ENCODE data around the gene ESRRA. TPM values are rescaled to one million over a fixed set of nuclear protein-coding genes. Genes with fewer than 3 reads are reported as not detected.
A peak's percentile ranks its signal among the peaks of the same experiment; 100 is the strongest.

ESRRA gene
- total and polyA plus RNA-seq, 10 of the 15 experiments (the other 5 are each of a cell fraction or from before 2014, with no cell fraction given) = 0.32 to 48.9 (median 12.6) TPM

DNA sequence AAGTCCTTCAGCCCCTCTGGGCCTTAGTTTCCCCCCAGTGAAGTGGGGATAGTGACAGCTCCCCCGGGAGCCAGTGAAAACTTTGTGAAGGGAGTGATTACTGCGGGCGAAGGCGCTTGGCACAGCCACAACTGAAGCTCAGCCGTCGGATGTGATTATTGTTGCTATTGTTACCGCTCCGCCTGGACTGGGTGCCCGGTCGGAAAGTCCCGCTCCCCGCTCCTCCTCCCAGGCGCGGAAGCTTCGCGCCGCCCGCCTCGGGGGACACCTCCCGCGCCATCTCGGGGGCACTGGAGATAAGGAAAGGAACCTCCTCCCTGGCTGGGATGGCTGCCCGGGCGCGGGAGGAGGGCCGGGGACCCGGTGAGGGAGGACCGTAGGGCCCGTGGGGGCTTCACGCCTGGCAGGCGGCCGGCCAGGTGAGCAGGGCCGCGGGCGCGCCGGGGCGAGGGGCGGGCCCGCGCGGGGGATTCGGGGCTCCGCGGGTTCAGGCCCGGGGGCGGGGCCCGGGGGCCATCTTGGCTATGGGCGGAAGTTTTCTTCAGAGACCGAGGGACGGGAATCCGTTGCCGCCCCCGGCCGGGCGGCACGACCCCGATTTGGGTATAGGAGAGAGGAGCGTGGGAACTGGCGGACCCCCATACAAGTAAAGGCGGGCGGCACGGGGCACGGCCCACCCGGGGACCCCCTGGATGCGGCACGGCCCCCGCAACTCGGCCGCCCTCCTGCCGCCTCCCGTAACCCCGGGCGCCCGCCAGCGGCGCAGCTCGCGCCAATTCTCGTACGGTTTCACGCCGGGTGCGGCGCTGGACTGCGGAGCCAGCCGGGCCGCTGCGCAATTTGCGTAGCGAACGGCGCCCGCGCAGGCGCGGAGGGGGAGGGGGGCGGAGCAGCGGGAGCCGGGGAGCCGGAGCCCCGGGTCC is 20.1 kb upstream of the ESRRA start, which contains the start of gene GPR137 (continued):
- TF ChIP-seq, protein P1, sequence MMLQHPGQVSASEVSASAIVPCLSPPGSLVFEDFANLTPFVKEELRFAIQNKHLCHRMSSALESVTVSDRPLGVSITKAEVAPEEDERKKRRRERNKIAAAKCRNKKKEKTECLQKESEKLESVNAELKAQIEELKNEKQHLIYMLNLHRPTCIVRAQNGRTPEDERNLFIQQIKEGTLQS (IDR thresholded peaks at IDR 0.05; ENCODE audit: borderline replicate concordance, extremely low read depth, low read depth, low read length) = no peak
- TF ChIP-seq, protein P2, sequence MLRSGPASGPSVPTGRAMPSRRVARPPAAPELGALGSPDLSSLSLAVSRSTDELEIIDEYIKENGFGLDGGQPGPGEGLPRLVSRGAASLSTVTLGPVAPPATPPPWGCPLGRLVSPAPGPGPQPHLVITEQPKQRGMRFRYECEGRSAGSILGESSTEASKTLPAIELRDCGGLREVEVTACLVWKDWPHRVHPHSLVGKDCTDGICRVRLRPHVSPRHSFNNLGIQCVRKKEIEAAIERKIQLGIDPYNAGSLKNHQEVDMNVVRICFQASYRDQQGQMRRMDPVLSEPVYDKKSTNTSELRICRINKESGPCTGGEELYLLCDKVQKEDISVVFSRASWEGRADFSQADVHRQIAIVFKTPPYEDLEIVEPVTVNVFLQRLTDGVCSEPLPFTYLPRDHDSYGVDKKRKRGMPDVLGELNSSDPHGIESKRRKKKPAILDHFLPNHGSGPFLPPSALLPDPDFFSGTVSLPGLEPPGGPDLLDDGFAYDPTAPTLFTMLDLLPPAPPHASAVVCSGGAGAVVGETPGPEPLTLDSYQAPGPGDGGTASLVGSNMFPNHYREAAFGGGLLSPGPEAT (IDR thresholded peaks at IDR 0.05; ENCODE audit: low read depth) = peak; percentile 92
- TF ChIP-seq MTA2 (IDR thresholded peaks at IDR 0.05; ENCODE audit: low read depth) (no peak), NR2F1 (conservative IDR thresholded peaks at IDR 0.05) (peak; percentile 75), CBX5 (IDR thresholded peaks at IDR 0.05; ENCODE audit: low read depth) (no peak), HCFC1 (IDR thresholded peaks at IDR 0.05; ENCODE audit: low read length) (peak; percentile 61; the same call in 1 of the 2 replicates), MXI1 (IDR thresholded peaks at IDR 0.05; ENCODE audit: low read depth, low read length) (peak; percentile 65; the same call in 1 of the 2 replicates), SMAD1 (IDR thresholded peaks at IDR 0.05; ENCODE audit: low read depth, partially characterized antibody) (peak; percentile 41), ZNF207 (IDR thresholded peaks at IDR 0.05; ENCODE audit: borderline replicate concordance) (peak; percentile 15; the same call in 1 of the 2 replicates), YY1 (IDR thresholded peaks at IDR 0.05; ENCODE audit: low read depth, low read length) (peak; percentile 98), ESRRA (IDR thresholded peaks at IDR 0.05; ENCODE audit: low read length) (no peak), ZNF274 (IDR thresholded peaks at IDR 0.05; ENCODE audit: insufficient read depth, insufficient read length) (no peak), ZNF24 (IDR thresholded peaks at IDR 0.05) (peak; percentile 90), KAT2A (conservative IDR thresholded peaks at IDR 0.05; ENCODE audit: control insufficient read depth, low read depth, low read length) (no peak), POLR2AphosphoS5 (IDR thresholded peaks at IDR 0.05; ENCODE audit: low read length) (peak; percentile 37; the same call in 1 of the 2 replicates), IKZF1 (conservative IDR thresholded peaks at IDR 0.05) (peak; percentile 87), TBL1XR1 (IDR thresholded peaks at IDR 0.05; ENCODE audit: low read depth, low read length) (peak; percentile 95; the same call in 1 of the 2 replicates), SRF (IDR thresholded peaks at IDR 0.05; ENCODE audit: low read depth in 2 of 2, low read length in 2 of 2) (0 out of 4 replicates have a peak, but pooled peaks of 1 of the 2 experiments have one; percentile 4), PAX8 (IDR thresholded peaks at IDR 0.05) (no peak), SMAD5 (IDR thresholded peaks at IDR 0.05; ENCODE audit: low read depth) (no peak), EGR1 (IDR thresholded peaks at IDR 0.05; ENCODE audit: borderline replicate concordance in 1 of 2, low read depth in 2 of 2, low read length in 2 of 2) (peak; percentile 69 to 99)
- TF ChIP-seq, protein P3, sequence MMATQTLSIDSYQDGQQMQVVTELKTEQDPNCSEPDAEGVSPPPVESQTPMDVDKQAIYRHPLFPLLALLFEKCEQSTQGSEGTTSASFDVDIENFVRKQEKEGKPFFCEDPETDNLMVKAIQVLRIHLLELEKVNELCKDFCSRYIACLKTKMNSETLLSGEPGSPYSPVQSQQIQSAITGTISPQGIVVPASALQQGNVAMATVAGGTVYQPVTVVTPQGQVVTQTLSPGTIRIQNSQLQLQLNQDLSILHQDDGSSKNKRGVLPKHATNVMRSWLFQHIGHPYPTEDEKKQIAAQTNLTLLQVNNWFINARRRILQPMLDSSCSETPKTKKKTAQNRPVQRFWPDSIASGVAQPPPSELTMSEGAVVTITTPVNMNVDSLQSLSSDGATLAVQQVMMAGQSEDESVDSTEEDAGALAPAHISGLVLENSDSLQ (IDR thresholded peaks at IDR 0.05) = peak; percentile 25; the same call in 1 of the 2 replicates
- TF ChIP-seq, protein P4, sequence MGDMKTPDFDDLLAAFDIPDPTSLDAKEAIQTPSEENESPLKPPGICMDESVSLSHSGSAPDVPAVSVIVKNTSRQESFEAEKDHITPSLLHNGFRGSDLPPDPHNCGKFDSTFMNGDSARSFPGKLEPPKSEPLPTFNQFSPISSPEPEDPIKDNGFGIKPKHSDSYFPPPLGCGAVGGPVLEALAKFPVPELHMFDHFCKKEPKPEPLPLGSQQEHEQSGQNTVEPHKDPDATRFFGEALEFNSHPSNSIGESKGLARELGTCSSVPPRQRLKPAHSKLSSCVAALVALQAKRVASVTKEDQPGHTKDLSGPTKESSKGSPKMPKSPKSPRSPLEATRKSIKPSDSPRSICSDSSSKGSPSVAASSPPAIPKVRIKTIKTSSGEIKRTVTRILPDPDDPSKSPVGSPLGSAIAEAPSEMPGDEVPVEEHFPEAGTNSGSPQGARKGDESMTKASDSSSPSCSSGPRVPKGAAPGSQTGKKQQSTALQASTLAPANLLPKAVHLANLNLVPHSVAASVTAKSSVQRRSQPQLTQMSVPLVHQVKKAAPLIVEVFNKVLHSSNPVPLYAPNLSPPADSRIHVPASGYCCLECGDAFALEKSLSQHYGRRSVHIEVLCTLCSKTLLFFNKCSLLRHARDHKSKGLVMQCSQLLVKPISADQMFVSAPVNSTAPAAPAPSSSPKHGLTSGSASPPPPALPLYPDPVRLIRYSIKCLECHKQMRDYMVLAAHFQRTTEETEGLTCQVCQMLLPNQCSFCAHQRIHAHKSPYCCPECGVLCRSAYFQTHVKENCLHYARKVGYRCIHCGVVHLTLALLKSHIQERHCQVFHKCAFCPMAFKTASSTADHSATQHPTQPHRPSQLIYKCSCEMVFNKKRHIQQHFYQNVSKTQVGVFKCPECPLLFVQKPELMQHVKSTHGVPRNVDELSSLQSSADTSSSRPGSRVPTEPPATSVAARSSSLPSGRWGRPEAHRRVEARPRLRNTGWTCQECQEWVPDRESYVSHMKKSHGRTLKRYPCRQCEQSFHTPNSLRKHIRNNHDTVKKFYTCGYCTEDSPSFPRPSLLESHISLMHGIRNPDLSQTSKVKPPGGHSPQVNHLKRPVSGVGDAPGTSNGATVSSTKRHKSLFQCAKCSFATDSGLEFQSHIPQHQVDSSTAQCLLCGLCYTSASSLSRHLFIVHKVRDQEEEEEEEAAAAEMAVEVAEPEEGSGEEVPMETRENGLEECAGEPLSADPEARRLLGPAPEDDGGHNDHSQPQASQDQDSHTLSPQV (IDR thresholded peaks at IDR 0.05) = no peak
